PC-3 (cell line): Measurements from ENCODE around the gene UBAP1. TPM values are rescaled to one million over a fixed set of nuclear protein-coding genes. Genes with fewer than 3 reads are reported as not detected.
A peak's percentile ranks its signal among the peaks of the same experiment; 100 is the strongest.

Experiments
- ATAC-seq: fragments of 200-7000 bp; cut with Tn5 transposase; 2 replicates; pipeline ENCODE4 v1.9.1; 2020; ENCODE audit warnings: mild to moderate bottlenecking, moderate library complexity
- BruUV-seq: library from RNA; stranded (reverse); fragments of 400-500 nt; replicated peaks from 2 replicates; lab custom pipeline; 2021; lab: Mats Ljungman, UMichigan
- CTCF ChIA-PET: fragments of 300-600 bp; sonication (Branson Sonifier 250); formaldehyde crosslinking; loops from one replicate; lab custom pipeline; 2022; ENCODE audit warnings: antibody characterized with exemption; lab: Charles Lee
- POLR2A ChIA-PET: fragments of 300-600 bp; sonication (Branson Sonifier 250); formaldehyde crosslinking; loops from one replicate; lab custom pipeline; 2022; ENCODE audit warnings: antibody characterized with exemption; ENCODE audit not compliant: unreplicated experiment; lab: Charles Lee
- DNase-seq: peaks from one replicate; pipeline ENCODE4 v3.0.0-alpha.2; 2015
- H2AFZ ChIP-seq: fragments of 300-600 bp; sonication (generic); 2 replicates; pipeline ENCODE4 v1.6.0; 2016; ENCODE audit warnings: antibody characterized with exemption, low read length
- H3F3A ChIP-seq: fragments of 300-600 bp; sonication (generic); one replicate; pipeline ENCODE4 v1.6.0; 2017; ENCODE audit warnings: antibody characterized with exemption, low read length, control low read depth, mild to moderate bottlenecking; ENCODE audit not compliant: unreplicated experiment
- H3K27ac ChIP-seq: fragments of 300-600 bp; sonication (generic); 2 replicates; pipeline ENCODE4 v1.5.1; 2016; ENCODE audit warnings: mild to moderate bottlenecking, low read length
- H3K27me3 ChIP-seq: fragments of 300-600 bp; sonication (generic); 2 replicates; pipeline ENCODE4 v1.6.1; 2016; ENCODE audit warnings: low read length, mixed read lengths
- H3K36me3 ChIP-seq: fragments of 300-600 bp; sonication (generic); 2 replicates; pipeline ENCODE4 v1.6.1; 2016; ENCODE audit warnings: low read depth, mixed run types, low read length, mixed read lengths
- H3K4me1 ChIP-seq: fragments of 300-600 bp; sonication (generic); 2 replicates; pipeline ENCODE4 v1.5.1; 2016; ENCODE audit warnings: low read length; ENCODE audit not compliant: insufficient read depth
- H3K4me2 ChIP-seq: fragments of 300-600 bp; sonication (generic); 2 replicates; pipeline ENCODE4 v1.6.0; 2016; ENCODE audit warnings: low read length
- H3K4me3 ChIP-seq: fragments of 300-600 bp; sonication (generic); 2 replicates; pipeline ENCODE4 v1.5.1; 2016; ENCODE audit warnings: mild to moderate bottlenecking, low read length, mixed read lengths
- H3K79me2 ChIP-seq: fragments of 300-600 bp; sonication (generic); 2 replicates; pipeline ENCODE4 v1.6.1; 2017; ENCODE audit warnings: low read length, mixed read lengths
- H3K9ac ChIP-seq: fragments of 300-600 bp; sonication (generic); 2 replicates; pipeline ENCODE4 v1.6.0; 2016; ENCODE audit warnings: mild to moderate bottlenecking, low read length
- H3K9me2 ChIP-seq: fragments of 300-600 bp; sonication (generic); replicated peaks from 2 replicates; pipeline ENCODE4 v1.6.1; 2016; ENCODE audit warnings: mixed run types, low read length, mixed read lengths
- H3K9me3 ChIP-seq: fragments of 300-600 bp; sonication (generic); 2 replicates; pipeline ENCODE4 v1.6.1; 2016; ENCODE audit warnings: low read length, mixed read lengths
- H4K20me1 ChIP-seq: fragments of 300-600 bp; sonication (generic); 2 replicates; pipeline ENCODE4 v1.6.1; 2016; ENCODE audit warnings: low read length, mixed read lengths
- EZH2 ChIP-seq: fragments of 300-600 bp; sonication (generic); IDR thresholded peaks from one replicate; pipeline ENCODE4 v1.6.1; 2017; ENCODE audit warnings: antibody characterized with exemption, mild to moderate bottlenecking, low read length; ENCODE audit not compliant: unreplicated experiment
- EZH2phosphoT487 ChIP-seq: fragments of 300-600 bp; sonication (generic); IDR thresholded peaks from 2 replicates; pipeline ENCODE4 v1.6.1; 2018; ENCODE audit warnings: mild to moderate bottlenecking, antibody characterized with exemption, low read length, borderline replicate concordance
- intact Hi-C: fragments of 100-400 bp; cut with micrococcal nuclease; formaldehyde crosslinking; loops from 2 replicates; pipeline ENCODE4 v1.9.0; 2023
- total RNA-seq: library from RNA; depleted of rRNA; stranded (reverse); fragments of >200 nt; gene quantifications from 2 replicates; pipeline ENCODE4 v1.2.3, GENCODE V29; 2014
- TF ChIP-seq, protein P1 (sequence below): fragments of 300-600 bp; sonication (generic); conservative IDR thresholded peaks from 2 replicates; pipeline ENCODE4 v1.5.1; 2017; ENCODE audit warnings: antibody characterized with exemption, low read depth, mild to moderate bottlenecking, low read length

The UBAP1 gene
- total RNA-seq, 1 experiment from 2014 or later: 15.2 TPM

DNA sequence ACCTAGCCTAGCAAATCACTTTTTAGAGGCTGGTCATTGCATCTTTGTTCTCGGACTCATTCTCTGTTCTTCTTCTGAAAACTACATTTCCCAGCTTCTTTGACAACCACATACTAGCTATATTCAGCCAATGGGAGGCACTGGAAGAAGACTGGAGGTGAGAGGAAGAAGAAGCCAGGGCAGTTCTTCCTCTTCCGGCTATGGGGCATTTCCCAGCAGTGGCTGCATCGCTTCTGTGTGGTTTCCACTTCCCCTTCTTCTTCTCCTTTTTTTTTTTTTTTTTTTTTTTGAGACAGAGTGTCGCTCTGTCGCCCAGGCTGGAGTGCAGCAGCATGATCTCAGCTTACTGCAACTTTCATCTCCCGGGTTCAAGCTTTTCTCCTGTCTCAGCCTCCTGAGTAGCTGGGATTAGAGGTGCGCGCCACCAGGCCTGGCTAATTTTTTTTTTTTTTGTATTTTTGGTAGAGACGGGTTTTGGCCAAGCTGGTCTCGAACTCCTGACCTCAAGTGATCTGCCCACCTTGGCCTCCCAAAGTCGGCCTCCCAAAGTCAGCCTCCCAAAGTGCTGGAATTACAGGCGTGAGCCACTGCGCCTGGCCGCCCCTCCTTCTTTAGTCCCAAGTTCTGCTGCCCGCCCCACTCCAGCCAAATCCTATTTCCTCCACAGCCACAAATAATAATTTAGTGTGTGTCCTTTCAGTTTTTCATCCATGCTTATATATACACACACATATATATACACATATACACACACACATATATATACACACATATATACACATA lies 6.9 kb upstream of the UBAP1 start:
- Histone ChIP-seq H3K4me1 (peaks cover 3% of the 10 kb centered on the region; the same call in 1 of the 2 replicates), H3K27me3 (no peaks in the 10 kb centered on the region), H3K4me2 (no peak overlapping the region), H3K9ac (no peak overlapping the region), H2AFZ (no peak overlapping the region), H3K4me3 (no peak overlapping the region), H3K79me2 (no peaks in the 10 kb centered on the region), H3K27ac (no peak overlapping the region), H3F3A (no peaks in the 10 kb centered on the region), H4K20me1 (no peaks in the 10 kb centered on the region), H3K9me2 (no peaks in the 10 kb centered on the region), H3K36me3 (no peaks in the 10 kb centered on the region), H3K9me3 (no peaks in the 10 kb centered on the region)
- ATAC-seq: no peak
- TF ChIP-seq EZH2 (no peak), EZH2phosphoT487 (no peak)
- TF ChIP-seq, protein P1, sequence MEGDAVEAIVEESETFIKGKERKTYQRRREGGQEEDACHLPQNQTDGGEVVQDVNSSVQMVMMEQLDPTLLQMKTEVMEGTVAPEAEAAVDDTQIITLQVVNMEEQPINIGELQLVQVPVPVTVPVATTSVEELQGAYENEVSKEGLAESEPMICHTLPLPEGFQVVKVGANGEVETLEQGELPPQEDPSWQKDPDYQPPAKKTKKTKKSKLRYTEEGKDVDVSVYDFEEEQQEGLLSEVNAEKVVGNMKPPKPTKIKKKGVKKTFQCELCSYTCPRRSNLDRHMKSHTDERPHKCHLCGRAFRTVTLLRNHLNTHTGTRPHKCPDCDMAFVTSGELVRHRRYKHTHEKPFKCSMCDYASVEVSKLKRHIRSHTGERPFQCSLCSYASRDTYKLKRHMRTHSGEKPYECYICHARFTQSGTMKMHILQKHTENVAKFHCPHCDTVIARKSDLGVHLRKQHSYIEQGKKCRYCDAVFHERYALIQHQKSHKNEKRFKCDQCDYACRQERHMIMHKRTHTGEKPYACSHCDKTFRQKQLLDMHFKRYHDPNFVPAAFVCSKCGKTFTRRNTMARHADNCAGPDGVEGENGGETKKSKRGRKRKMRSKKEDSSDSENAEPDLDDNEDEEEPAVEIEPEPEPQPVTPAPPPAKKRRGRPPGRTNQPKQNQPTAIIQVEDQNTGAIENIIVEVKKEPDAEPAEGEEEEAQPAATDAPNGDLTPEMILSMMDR: no peak
- POLR2A ChIA-PET: no interaction called here
- CTCF ChIA-PET: no interaction called here
- no peak for DNase-seq
- no TSS peak for BruUV-seq
- intact Hi-C loops: no loop called here

DNA sequence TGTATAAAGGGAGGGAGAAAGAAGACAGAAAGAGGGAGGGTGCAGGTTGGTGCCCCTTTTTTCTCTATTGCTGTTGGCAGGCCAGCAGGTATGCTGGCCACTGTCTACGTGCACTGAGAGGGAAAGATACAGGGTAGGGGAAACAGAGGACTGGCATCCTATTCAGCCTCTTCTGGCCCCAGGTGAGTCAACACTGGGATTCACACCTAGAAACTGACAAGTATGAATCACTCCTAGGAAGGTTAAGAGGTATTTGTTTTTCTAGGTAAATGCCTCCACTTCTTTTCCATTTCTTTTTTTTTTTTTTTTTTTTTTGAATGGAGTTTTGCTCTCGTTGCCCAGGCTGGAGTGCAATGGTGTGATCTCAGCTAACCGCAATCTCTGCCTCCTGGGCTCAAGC lies 2.8 kb upstream of the UBAP1 start:
- H2AFZ ChIP-seq: no peak overlapping the region
- no peak overlapping the region for H3K9ac ChIP-seq
- TF ChIP-seq, protein P1: no peak
- no peak for TF ChIP-seq EZH2
- no peak for TF ChIP-seq EZH2phosphoT487
- H3K9me3 ChIP-seq: no peaks in the 10 kb centered on the region
- intact Hi-C loops: loop anchor here (5.0 kb wide), 1 partner anchor 49 kb away; the partner anchor contains the start of gene DCAF12
- 0 out of 2 replicates have a peak, but pooled peaks cover 5% of the 10 kb centered on the region for H4K20me1 ChIP-seq
- no peak overlapping the region for H3K4me3 ChIP-seq
- no peaks in the 10 kb centered on the region for H3F3A ChIP-seq
- POLR2A ChIA-PET: no interaction called here
- peaks cover 30% of the 10 kb centered on the region for H3K79me2 ChIP-seq
- CTCF ChIA-PET: no interaction called here
- H3K4me2 ChIP-seq: no peak overlapping the region
- no peak overlapping the region for H3K27ac ChIP-seq
- ATAC-seq (no peak), DNase-seq (peak; percentile 22)
- H3K27me3 ChIP-seq: no peaks in the 10 kb centered on the region
- no peaks in the 10 kb centered on the region for H3K9me2 ChIP-seq
- no TSS peak for BruUV-seq
- H3K4me1 ChIP-seq: peaks cover 8% of the 10 kb centered on the region; the same call in 1 of the 2 replicates
- H3K36me3 ChIP-seq: no peaks in the 10 kb centered on the region
